PC-3 (cell line): Measurements from ENCODE around the gene RTF2. TPM values are rescaled to one million over a fixed set of nuclear protein-coding genes. Genes with fewer than 3 reads are reported as not detected.

Experiments
- ATAC-seq: fragments of 200-7000 bp; cut with Tn5 transposase; 2 replicates; pipeline ENCODE4 v1.9.1; 2020; ENCODE audit warnings: mild to moderate bottlenecking, moderate library complexity
- BruUV-seq: library from RNA; stranded (reverse); fragments of 400-500 nt; replicated peaks from 2 replicates; lab custom pipeline; 2021; lab: Mats Ljungman, UMichigan
- CTCF ChIA-PET: fragments of 300-600 bp; sonication (Branson Sonifier 250); formaldehyde crosslinking; loops from one replicate; lab custom pipeline; 2022; ENCODE audit warnings: antibody characterized with exemption; lab: Charles Lee
- POLR2A ChIA-PET: fragments of 300-600 bp; sonication (Branson Sonifier 250); formaldehyde crosslinking; loops from one replicate; lab custom pipeline; 2022; ENCODE audit warnings: antibody characterized with exemption; ENCODE audit not compliant: unreplicated experiment; lab: Charles Lee
- DNase-seq: peaks from one replicate; pipeline ENCODE4 v3.0.0-alpha.2; 2015
- H2AFZ ChIP-seq: fragments of 300-600 bp; sonication (generic); 2 replicates; pipeline ENCODE4 v1.6.0; 2016; ENCODE audit warnings: antibody characterized with exemption, low read length
- H3F3A ChIP-seq: fragments of 300-600 bp; sonication (generic); one replicate; pipeline ENCODE4 v1.6.0; 2017; ENCODE audit warnings: antibody characterized with exemption, low read length, control low read depth, mild to moderate bottlenecking; ENCODE audit not compliant: unreplicated experiment
- H3K27ac ChIP-seq: fragments of 300-600 bp; sonication (generic); 2 replicates; pipeline ENCODE4 v1.5.1; 2016; ENCODE audit warnings: mild to moderate bottlenecking, low read length
- H3K27me3 ChIP-seq: fragments of 300-600 bp; sonication (generic); 2 replicates; pipeline ENCODE4 v1.6.1; 2016; ENCODE audit warnings: low read length, mixed read lengths
- H3K36me3 ChIP-seq: fragments of 300-600 bp; sonication (generic); 2 replicates; pipeline ENCODE4 v1.6.1; 2016; ENCODE audit warnings: low read depth, mixed run types, low read length, mixed read lengths
- H3K4me1 ChIP-seq: fragments of 300-600 bp; sonication (generic); 2 replicates; pipeline ENCODE4 v1.5.1; 2016; ENCODE audit warnings: low read length; ENCODE audit not compliant: insufficient read depth
- H3K4me2 ChIP-seq: fragments of 300-600 bp; sonication (generic); 2 replicates; pipeline ENCODE4 v1.6.0; 2016; ENCODE audit warnings: low read length
- H3K4me3 ChIP-seq: fragments of 300-600 bp; sonication (generic); 2 replicates; pipeline ENCODE4 v1.5.1; 2016; ENCODE audit warnings: mild to moderate bottlenecking, low read length, mixed read lengths
- H3K79me2 ChIP-seq: fragments of 300-600 bp; sonication (generic); 2 replicates; pipeline ENCODE4 v1.6.1; 2017; ENCODE audit warnings: low read length, mixed read lengths
- H3K9ac ChIP-seq: fragments of 300-600 bp; sonication (generic); 2 replicates; pipeline ENCODE4 v1.6.0; 2016; ENCODE audit warnings: mild to moderate bottlenecking, low read length
- H3K9me2 ChIP-seq: fragments of 300-600 bp; sonication (generic); replicated peaks from 2 replicates; pipeline ENCODE4 v1.6.1; 2016; ENCODE audit warnings: mixed run types, low read length, mixed read lengths
- H3K9me3 ChIP-seq: fragments of 300-600 bp; sonication (generic); 2 replicates; pipeline ENCODE4 v1.6.1; 2016; ENCODE audit warnings: low read length, mixed read lengths
- H4K20me1 ChIP-seq: fragments of 300-600 bp; sonication (generic); 2 replicates; pipeline ENCODE4 v1.6.1; 2016; ENCODE audit warnings: low read length, mixed read lengths
- EZH2 ChIP-seq: fragments of 300-600 bp; sonication (generic); IDR thresholded peaks from one replicate; pipeline ENCODE4 v1.6.1; 2017; ENCODE audit warnings: antibody characterized with exemption, mild to moderate bottlenecking, low read length; ENCODE audit not compliant: unreplicated experiment
- EZH2phosphoT487 ChIP-seq: fragments of 300-600 bp; sonication (generic); IDR thresholded peaks from 2 replicates; pipeline ENCODE4 v1.6.1; 2018; ENCODE audit warnings: mild to moderate bottlenecking, antibody characterized with exemption, low read length, borderline replicate concordance
- intact Hi-C: fragments of 100-400 bp; cut with micrococcal nuclease; formaldehyde crosslinking; loops from 2 replicates; pipeline ENCODE4 v1.9.0; 2023
- total RNA-seq: library from RNA; depleted of rRNA; stranded (reverse); fragments of >200 nt; gene quantifications from 2 replicates; pipeline ENCODE4 v1.2.3, GENCODE V29; 2014
- TF ChIP-seq, protein P1 (sequence below): fragments of 300-600 bp; sonication (generic); conservative IDR thresholded peaks from 2 replicates; pipeline ENCODE4 v1.5.1; 2017; ENCODE audit warnings: antibody characterized with exemption, low read depth, mild to moderate bottlenecking, low read length

Gene RTF2
- total RNA-seq, 1 experiment from 2014 or later, result 122 TPM

DNA sequence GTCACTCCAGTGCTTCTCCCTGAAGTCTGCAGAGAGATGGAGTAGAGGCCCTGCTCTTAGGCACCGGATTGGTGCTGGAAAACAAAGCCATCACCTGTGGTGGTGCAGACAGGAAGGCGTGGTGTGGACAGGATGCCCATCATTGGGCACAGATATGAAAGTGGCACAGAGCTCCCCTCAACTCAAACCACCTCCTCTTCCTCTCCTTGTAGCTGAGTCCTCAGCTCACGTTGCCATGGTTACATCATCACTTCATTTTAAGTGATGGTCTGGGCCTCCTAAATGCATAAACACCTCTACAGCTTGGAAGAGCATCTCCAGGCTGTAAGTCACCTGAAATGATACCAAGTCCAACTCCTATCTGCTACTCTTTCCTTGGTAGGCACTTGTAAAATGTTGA lies 8.0 kb upstream of the RTF2 start:
- Histone ChIP-seq H3K36me3 (no peaks in the 10 kb centered on the region), H3K9me2 (no peaks in the 10 kb centered on the region), H3K4me2 (no peak overlapping the region), H3K9ac (no peak overlapping the region), H3K79me2 (no peaks in the 10 kb centered on the region), H3K27ac (no peak overlapping the region), H3F3A (no peaks in the 10 kb centered on the region), H3K4me1 (no peaks in the 10 kb centered on the region), H3K4me3 (no peak overlapping the region), H3K27me3 (peaks cover 44% of the 10 kb centered on the region), H4K20me1 (no peaks in the 10 kb centered on the region), H2AFZ (no peak overlapping the region), H3K9me3 (no peaks in the 10 kb centered on the region)
- no TSS peak for BruUV-seq
- POLR2A ChIA-PET, result no interaction called here
- intact Hi-C loops, result no loop called here
- TF ChIP-seq, protein P1, sequence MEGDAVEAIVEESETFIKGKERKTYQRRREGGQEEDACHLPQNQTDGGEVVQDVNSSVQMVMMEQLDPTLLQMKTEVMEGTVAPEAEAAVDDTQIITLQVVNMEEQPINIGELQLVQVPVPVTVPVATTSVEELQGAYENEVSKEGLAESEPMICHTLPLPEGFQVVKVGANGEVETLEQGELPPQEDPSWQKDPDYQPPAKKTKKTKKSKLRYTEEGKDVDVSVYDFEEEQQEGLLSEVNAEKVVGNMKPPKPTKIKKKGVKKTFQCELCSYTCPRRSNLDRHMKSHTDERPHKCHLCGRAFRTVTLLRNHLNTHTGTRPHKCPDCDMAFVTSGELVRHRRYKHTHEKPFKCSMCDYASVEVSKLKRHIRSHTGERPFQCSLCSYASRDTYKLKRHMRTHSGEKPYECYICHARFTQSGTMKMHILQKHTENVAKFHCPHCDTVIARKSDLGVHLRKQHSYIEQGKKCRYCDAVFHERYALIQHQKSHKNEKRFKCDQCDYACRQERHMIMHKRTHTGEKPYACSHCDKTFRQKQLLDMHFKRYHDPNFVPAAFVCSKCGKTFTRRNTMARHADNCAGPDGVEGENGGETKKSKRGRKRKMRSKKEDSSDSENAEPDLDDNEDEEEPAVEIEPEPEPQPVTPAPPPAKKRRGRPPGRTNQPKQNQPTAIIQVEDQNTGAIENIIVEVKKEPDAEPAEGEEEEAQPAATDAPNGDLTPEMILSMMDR, result no peak
- TF ChIP-seq EZH2phosphoT487, result no peak
- TF ChIP-seq EZH2, result no peak
- DNase-seq (no peak), ATAC-seq (no peak)
- CTCF ChIA-PET, result no interaction called here

DNA sequence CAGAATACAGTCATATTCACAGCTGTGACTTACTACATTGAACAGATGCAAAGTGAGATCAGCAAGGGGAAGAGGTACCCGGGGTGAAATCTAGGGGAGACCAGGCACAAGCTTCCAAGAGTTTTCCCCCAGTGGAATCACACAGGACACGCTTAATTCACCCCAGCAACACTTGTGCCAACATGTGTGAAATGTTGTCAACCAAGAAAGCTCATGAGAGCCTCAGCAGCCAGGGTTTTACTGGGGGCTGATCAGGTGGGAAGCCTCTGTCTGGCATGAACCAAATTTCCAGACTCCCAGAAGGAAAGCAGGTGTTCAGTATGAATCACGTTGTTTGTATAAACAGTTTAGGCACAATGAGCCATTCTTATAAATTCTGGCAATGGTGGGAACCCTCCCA lies 6.9 kb upstream of the RTF2 start:
- Histone ChIP-seq H4K20me1 (no peaks in the 10 kb centered on the region), H3K9ac (no peak overlapping the region), H2AFZ (no peak overlapping the region), H3K4me2 (no peak overlapping the region), H3K27ac (no peak overlapping the region), H3K9me2 (no peaks in the 10 kb centered on the region), H3K27me3 (peaks cover 44% of the 10 kb centered on the region), H3F3A (no peaks in the 10 kb centered on the region), H3K36me3 (no peaks in the 10 kb centered on the region), H3K9me3 (no peaks in the 10 kb centered on the region), H3K79me2 (no peaks in the 10 kb centered on the region), H3K4me1 (no peaks in the 10 kb centered on the region), H3K4me3 (no peak overlapping the region)
- ChIA-PET POLR2A (no interaction called here), CTCF (no interaction called here)
- TF ChIP-seq, protein P1, result no peak
- TF ChIP-seq EZH2phosphoT487, result no peak
- no peak for TF ChIP-seq EZH2
- no peak for ATAC-seq
- DNase-seq, result no peak
- BruUV-seq, result no TSS peak
- intact Hi-C loops, result no loop called here

DNA sequence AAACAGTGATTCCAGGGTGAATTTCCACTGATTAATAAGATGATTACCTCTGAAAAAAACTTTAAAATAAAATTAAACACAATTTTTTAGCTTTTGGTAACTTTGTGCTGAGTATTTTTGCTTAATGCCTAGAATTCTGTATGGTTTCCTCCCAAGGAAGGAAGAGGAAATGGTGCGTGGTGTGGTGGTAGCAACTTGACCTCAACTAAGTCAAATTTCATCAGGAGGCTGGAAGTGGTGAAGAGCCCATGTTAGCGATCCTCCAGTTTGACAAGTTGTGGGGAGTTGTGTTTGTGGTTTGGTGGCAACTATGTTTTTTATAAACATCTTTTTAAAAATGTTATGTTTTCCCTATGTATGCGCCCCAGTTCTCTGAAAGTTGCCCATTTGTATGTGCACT lies 5.0 kb upstream of the RTF2 start:
- POLR2A ChIA-PET, result no interaction called here
- no TSS peak for BruUV-seq
- CTCF ChIA-PET, result no interaction called here

More for the DNA sequence above, 5.0 kb upstream of the RTF2 start:
- Histone ChIP-seq H3K27ac (no peak overlapping the region), H3K4me3 (no peak overlapping the region), H4K20me1 (no peaks in the 10 kb centered on the region), H3F3A (no peaks in the 10 kb centered on the region), H3K79me2 (no peaks in the 10 kb centered on the region; the same call in 1 of the 2 replicates), H3K27me3 (peaks cover 43% of the 10 kb centered on the region), H2AFZ (no peak overlapping the region), H3K4me1 (peaks cover 6% of the 10 kb centered on the region; the same call in 1 of the 2 replicates), H3K9ac (no peak overlapping the region), H3K36me3 (no peaks in the 10 kb centered on the region), H3K9me3 (no peaks in the 10 kb centered on the region), H3K9me2 (no peaks in the 10 kb centered on the region), H3K4me2 (no peak overlapping the region)
- no peak for ATAC-seq
- intact Hi-C loops, result no loop called here
- TF ChIP-seq, protein P1, result no peak
- no peak for TF ChIP-seq EZH2
- TF ChIP-seq EZH2phosphoT487, result no peak
- DNase-seq, result no peak
